GM19467 (cell line): ENCODE data around the gene GPBAR1.

ENCODE experiments used
- ATAC-seq: cut with Tn5 transposase; IDR thresholded peaks from one replicate; pipeline ENCODE4 v1.9.1; 2021; ENCODE audit warnings: mild to moderate bottlenecking, moderate library complexity; ENCODE audit not compliant: unreplicated experiment

The GPBAR1 gene

DNA sequence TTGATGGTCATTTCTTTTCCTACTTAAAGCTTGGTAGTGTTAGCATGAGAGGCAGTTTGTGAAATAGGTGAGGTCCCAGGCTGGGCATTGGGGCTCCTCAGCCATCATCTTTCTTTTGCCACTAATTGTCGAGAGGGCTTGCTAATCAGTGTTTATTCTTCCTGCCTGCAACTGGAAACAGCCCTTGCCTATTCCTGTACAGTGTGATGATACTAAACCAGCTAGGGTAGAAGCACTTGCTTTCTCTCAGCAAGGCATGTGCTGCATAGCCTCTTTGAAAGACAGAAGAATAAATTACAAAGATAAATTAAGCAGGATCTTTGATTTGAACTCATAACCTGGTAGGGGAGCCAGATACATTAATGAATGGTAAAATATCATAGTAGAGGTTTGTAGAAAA is 16.6 kb upstream of the GPBAR1 start:
- no peak for ATAC-seq

DNA sequence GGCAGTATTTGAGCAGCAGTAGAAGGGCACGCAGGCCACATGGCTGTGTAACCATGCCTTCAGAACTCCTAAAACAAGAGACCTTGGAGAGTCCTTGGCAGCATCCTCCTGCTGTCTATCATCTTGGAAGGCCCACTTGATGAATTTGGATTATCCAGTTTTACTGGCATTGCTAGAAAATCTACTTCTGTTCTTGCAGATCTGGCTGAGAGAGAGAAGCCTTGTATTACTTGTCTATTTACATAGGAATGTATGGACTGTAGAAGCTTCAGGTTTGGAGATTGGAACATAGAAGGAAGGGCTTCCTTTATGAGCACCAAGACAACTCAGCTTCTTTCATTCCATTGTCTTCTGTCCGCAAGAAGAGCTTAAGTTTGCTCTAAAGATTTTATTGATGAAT is 16.1 kb upstream of the GPBAR1 start:
- ATAC-seq: no peak

DNA sequence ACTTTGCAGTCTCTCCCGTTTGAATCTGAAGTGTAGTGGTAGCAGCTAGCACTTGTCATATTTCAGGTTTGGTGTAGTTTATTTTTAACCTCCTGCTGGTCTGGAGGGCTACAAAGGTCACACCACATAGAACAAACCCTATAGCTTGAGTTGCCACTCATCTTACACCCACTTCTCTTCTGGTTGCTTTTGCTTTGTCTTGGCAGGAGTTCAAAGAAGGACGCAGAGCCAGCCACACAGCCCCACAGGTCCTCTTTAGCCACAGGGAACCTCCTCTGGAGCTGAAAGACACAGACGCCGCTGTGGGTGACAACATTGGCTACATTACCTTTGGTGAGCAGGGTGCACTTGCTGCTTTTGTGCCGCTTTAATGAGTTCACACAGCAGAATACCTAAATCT is 15.6 kb upstream of the GPBAR1 start:
- no peak for ATAC-seq

DNA sequence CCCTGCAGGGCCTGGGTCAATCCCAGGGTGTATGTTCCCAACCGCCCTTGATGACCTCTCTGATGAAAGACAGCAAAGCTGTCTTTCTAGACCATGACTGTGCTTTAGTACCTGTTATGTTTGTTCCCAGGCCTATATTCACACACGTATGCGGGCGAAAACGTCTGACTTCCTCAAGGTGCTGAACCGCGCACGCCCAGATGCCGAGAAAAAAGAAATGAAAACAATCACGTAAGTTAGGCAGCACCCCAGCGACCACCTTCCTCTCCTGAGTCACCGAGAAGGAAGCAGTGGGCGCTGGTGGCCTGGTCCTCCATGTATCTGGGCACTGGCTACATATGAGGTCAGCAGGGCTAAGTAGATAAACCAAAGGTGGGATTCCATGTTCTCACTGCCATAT is 11.1 kb upstream of the GPBAR1 start:
- no peak for ATAC-seq

DNA sequence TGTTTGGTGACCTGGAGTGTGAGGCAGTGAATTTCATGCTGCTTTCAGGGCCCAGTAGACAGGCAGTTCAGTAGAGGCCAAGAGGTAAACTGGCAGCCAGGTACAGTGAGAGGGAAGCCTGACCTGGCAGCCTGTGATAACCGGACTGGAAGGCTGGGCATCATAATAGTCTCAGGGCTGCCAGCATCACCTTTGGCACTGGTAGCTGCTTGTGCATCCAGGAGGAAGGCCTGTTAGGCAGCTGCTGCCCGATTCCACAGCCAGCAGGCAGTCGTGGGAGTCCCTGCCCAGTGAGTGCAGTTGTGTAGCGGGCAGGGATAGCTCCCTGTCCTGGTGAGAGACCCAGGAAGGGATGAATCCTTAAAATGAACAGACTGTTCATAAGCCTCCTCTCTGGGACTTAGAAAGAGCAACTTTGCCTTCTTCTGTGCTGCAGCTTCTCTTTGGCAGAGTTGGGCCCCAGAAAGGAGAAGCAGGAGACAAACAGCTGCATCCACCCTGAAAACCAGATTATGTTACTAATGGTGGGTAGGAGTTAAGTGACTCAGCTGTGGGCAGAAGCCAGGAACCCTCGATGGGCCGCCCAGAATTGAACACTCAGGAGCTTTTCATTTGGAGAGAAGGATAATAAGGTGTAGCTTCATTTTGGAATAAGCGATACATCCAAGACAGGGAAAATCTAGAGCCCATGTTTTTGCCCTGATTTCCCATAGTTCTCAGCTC is 8.1 kb upstream of the GPBAR1 start:
- ATAC-seq: no peak

DNA sequence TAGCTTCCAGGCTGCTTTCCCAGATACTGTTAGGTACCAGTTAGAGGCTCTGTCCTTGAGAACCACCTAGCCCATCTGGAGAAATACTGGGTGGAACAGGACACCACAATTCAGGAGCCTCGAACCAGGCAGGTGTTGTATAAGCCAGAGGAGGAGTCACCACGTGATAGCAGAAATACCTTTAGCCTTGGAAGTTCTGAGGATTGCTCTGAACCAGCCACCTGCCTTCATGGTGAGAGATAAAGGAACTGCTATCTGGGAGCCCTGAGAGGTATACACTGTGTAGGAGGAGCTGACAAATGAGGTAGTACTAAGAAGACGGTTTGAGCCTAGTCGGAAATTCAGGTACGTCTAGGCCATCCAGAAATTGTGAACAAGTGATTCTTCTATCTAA is 7.6 kb upstream of the GPBAR1 start:
- ATAC-seq: no peak

DNA sequence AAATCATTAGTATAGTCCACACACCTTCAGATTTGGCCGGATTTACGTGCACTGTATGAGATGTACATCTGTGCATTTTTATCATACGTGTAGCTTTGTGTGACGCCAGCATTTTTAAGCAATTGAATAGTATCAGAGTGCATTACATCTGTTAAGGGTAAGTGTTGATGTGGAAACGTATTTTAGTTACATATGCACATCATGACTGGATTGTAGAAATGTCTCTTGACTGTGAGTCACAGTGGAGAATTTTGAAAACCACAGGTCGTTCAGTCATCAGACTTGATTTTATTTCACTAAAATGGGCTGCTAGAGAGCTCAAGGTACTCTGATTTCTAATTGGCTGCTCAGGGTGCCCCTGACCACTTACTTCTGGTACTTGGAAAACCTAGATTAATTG is 5.4 kb upstream of the GPBAR1 start:
- no peak for ATAC-seq

DNA sequence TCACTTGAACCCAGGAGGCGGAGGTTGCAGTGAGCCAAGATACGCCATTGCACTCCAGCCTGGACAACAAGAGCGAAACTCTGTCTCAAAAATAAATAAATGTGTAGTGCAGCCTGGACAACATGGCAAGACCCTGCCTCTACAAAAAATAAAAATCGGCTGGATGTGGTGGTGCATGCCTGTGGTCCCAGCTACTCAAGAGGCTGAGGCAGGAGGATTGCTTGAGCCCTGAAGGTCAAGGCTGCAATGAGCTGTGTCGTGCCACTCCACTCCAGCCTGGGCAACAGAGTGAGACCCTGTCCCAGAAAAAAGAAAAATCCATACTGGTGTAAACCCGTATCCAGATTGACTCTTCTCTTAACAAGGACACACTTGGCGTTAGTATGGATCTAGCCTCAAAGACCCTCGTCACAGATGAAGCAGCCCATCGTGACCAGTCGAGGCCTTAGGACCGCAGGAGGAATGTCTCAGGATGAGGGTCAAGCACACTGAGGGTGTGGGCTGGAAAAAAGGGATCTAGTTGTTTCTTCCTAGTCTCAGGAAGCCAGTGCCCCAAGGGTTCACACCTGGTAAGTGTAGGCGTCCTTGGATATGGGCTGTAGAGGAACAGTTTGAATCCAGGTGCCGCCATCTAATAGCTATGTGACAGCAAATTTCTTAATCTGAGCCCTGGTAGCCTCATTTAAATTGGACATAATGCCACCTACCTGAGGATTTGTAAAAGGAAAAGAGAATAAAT is 4.0 kb upstream of the GPBAR1 start:
- no peak for ATAC-seq

DNA sequence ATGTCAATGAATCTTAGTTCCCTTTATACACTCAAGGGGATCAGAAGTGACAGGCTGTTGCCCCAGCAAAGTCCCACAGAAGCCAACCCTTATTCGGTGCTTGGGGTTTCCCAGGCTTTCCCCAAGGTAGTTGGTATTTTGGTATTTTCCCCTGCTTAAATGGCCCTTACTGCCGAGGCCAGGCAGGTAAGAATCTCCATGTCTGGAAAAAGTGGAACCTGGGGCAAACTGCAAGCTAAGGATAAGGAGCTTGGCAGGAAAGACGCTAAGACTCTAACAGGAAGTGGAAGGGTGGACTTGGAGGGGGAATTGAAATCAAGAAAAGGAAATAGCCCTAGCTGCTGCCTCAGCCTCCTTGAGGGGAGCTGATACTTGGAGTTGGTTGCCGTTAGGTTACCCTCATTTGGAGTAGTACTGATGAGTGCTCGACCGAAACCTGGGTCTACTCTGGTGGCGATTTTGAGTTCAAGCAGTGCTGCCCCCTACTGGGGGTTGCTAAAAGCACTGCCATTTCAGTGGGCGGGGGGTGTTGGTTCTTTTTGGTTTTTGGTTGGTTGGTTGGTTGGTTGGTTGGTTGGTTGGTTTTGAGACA is 3.3 kb upstream of the GPBAR1 start:
- ATAC-seq: peak; percentile 57

DNA sequence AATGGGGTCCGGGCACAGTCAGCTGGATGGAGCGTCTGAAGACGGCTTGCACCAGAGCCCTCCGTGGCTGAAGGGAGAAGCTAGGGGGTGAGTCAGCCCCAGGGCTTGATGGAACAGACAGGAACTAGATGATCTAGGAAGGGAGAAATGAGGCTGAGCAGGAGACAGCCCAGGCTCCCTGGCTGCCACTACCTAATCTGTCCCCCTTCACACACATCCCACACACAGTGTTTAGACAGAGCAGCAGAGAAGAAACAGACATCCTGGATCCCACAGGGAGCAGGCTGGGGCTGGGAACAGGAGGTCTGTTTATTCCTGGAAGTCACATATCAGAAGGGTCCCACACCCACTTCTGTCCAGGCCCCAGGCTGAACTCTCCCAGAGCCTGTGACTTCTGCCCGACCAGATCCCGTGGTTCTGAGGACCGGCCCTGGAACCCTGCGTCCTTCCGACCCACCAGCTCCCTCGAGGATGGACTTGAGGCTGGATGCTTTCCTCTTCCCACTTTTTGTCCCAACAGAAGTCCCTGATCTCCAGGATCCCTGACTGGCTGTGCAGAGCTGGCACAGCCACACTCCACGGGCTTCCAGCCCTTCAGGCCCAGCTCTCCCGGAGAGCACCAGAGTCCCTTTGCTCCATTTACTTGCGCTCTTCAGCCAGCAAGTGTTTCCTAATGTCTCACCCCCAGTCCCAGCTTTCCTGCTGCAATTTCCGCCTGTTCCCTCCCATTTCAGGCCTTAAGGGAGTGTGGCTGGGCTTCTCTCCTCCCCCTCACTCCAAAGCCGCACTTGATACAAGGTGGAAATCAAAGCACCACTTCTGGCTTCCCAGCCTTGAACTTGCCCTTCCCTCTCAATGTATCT is 1.5 kb upstream of the GPBAR1 start:
- ATAC-seq: no peak

DNA sequence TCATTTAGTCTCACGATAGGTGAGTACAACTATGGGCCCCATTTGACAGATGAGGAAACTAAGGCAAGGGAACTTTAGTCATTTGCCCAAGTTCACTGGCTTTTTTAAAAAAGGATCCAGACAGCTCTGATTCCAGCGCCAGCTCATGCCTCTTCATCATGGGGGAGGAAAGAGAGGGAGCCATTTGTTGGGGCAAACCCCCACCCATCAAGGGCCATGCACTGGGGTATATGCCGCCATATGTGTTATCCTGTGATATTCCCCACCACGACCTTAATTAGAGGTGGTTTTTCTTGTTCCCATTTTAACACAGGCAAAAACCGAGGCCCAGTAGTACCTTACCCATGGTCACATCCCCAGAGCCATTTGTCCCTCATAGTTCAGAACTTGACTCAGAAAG is 649 bp upstream of the GPBAR1 start:
- ATAC-seq: no peak

DNA sequence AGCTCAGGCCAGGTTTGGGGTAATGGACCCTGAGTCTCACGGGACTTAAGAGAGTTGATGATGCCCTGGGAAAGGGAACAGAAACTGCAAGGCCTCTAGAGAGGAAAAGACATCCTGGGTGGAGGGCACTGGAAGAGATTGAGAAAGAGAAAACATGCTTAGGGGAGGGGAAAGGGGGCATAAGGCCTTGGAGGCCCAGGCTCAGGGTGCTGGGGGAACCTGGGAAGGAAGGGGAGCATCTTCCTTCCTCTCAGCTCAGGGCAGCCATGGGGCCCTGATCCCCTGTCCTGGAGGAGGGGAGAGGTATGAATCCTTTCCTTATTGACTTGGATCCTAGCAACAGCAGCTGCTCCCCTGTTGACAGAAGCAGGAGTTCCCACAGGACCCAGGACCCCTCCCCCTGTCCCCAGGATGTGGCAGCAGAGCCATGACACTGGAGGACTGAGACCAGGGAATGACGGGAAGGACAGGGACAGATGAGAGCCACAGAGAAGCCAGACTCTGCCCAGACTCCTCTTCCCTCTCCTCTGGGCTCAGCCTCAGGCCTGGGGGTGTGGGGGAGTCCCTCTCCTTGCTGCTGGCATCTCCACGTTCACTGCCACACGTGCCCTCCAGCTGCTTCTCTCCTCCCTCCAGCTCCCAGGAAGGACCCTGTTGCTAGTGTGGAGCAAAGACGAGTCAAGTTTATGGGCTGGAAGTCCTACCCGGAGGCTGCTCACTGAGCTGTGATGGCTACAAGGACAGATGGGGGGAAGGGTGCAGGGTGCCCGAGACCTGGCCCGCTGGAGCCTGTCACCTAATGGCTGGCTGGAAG is 815 bp downstream of the GPBAR1 start:
- no peak for ATAC-seq

DNA sequence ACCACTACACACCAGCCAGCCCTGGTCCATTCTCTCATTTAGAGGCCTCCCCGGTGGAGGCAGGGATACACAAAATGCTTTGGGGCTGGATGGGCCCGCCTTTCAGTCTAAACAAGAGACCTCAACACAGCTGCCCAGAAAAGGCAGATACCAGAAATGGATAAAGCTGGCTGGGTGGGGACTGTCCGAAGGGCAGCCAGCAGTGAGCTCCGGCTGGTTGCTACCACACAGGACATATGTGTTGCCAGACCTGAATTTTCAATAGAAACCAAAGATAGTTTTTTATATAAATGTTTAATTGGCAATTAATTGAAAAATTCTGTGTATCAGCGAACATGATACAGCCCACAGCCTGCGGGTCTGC is 1.4 kb downstream of the GPBAR1 start:
- ATAC-seq: no peak

DNA sequence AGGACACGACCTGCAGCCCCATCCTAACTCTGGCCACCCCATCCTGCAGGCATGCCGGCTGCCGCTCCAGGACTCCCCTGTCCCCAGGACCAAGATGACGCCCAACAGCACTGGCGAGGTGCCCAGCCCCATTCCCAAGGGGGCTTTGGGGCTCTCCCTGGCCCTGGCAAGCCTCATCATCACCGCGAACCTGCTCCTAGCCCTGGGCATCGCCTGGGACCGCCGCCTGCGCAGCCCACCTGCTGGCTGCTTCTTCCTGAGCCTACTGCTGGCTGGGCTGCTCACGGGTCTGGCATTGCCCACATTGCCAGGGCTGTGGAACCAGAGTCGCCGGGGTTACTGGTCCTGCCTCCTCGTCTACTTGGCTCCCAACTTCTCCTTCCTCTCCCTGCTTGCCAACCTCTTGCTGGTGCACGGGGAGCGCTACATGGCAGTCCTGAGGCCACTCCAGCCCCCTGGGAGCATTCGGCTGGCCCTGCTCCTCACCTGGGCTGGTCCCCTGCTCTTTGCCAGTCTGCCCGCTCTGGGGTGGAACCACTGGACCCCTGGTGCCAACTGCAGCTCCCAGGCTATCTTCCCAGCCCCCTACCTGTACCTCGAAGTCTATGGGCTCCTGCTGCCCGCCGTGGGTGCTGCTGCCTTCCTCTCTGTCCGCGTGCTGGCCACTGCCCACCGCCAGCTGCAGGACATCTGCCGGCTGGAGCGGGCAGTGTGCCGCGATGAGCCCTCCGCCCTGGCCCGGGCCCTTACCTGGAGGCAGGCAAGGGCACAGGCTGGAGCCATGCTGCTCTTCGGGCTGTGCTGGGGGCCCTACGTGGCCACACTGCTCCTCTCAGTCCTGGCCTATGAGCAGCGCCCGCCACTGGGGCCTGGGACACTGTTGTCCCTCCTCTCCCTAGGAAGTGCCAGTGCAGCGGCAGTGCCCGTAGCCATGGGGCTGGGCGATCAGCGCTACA is 2.1 kb downstream of the GPBAR1 start:
- no peak for ATAC-seq

DNA sequence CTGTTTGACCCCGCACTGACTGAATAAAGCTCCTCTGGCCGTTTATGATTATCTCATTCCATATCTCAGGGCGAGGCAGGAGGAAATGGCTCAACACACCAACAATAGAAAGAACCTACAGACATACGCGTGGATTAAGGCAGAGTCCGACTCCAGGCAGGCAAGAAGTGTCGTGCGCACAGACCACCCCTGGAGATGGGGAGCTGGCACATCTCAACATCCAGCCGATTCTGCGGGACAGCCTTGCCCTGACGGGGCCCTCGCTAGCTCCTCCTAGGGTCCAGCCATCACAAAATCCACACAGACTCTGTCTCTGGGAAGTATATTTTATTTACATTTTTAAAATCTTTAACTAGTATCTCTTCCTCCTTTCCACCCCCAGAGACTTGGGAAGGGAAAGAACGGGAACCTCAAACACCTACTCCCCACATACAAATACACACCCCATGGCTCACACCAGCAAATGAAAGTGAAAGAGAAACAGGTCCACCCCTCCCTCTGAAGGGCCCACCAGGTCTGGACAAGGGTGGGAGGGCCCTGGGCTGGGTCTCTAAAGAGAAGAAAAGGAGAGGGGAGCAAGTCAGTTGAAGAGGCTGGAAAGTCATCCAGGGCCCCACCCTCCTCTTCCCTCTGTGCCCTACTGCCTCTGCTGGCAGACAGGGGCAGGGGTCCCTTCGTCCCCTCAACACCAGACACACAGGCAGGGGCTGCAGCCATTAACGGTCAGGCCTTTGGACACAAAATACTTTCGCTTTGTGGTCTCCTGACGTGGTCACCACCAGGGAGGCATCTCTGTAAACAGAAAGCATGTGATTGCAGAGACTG is 3.2 kb downstream of the GPBAR1 start:
- no peak for ATAC-seq

DNA sequence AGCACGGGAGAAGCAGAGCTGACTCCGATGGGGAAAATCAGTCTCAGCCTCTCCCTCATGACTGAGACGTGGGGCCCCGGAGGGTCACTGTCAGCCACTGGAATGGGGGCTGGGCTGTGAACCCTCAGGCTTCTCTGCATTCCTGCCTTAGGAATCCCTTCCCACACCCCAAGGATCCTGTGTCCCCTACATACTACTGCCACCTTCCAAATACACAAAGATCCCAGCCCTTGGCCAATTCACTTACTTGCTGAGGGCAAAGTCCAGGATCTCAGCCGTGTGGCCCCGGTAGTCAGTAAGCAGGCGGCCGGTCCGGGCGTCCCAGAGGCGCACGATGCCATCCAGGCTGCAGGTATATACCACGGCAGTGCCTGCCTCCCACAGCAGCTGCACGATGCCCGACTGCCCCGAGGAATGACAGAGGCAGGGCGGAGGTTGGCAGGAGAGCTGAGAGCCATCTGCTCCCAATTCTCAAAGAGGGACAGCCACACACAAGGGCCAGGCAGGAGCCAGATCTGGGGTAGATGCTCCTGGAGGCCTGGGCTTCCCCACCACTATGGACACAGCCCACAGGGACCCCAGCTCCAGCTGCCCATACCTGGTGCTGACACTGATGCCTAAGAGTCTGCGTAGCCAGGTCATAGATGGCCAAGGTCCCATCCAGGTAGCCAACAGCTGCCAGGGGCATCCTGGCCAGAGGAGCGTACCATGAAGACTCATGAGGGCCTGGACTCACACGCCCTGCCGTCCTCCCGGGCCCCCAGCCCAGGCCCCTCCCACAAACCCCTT is 4.2 kb downstream of the GPBAR1 start:
- ATAC-seq: no peak

DNA sequence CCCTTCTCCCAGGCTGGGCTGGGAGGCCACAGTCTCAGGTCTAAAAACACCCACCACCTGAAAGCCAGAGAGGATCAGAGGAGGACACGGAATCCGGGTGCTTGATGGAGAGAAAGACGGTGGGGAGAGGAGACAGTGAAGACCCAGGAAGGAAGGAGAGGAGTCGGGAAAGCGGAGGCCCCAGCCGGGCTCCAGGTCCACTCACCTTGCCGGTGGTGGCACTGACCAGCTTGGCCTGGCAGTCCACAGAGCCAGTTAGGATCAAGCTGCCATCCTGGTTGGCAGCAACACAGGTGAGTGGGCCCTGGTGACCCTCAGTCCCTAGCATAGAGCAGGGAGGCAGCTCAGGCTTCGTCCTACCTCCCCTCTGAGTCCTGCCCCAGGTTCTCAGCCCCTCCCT is 4.8 kb downstream of the GPBAR1 start:
- ATAC-seq: no peak
